NT2/D1 (cell line): ENCODE results near the gene CAVIN3.

Source experiments
- SUZ12 ChIP-seq: IDR thresholded peaks from 2 replicates; pipeline ENCODE4 v1.6.1; 2011; ENCODE audit not compliant: insufficient read length, insufficient read depth; ENCODE audit errors: extremely low read depth
- YY1 ChIP-seq: IDR thresholded peaks from 2 replicates; pipeline ENCODE4 v1.6.1; 2011; ENCODE audit not compliant: insufficient read length, insufficient read depth
- ZNF274 ChIP-seq: IDR thresholded peaks from 2 replicates; pipeline ENCODE4 v1.6.1; 2011; ENCODE audit warnings: mild to moderate bottlenecking, low read depth, low read length

- TF ChIP-seq ZNF274 (no peak), YY1 (no peak), SUZ12 (no peak)
Measured at GRCh38 chr11:6354651-6355485, 34.6 kb upstream of the CAVIN3 start.
